Measurements from ENCODE around the gene GALNTL6.

GALNTL6 gene

DNA sequence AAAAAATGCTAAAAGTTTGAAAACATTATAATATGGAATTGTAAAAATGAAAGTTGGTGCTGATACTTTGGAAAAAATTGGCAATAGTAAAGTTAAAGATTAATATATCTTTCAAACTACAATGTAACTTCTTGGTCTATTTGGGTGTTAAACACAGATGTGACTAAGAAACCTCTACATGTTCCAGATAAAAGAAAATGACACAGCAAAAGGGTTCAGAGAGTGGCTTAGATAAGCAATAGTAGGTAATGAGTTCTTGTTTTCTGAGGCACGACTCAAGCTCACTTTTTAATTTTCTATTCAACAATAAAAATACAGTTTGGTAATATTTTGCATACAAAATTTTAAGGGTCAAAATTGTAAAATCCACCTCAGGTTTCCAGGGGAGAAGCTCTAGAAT, 292.7 kb downstream of the GALNTL6 start:
- DNase-seq (ENCODE audit: low read depth in 1 of 2, low spot score in 1 of 2) = no peak

DNA sequence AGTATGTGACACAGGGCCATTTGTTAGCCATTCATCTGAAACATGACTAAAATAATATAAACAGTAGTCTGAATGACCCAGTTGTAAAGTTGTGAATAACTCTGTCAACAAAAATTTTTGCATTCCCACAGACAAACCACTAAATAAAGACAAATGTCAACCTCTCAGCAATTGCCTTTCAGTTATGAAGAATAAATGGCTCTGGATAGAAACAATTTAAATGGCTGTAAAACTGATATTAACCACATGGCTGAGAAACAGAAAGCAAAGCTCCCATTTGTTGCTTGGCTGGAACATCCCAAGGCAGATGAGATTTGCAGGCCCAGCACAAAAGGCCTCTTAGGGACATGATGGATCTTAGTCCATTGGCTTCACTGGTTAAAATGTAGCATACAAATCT, 296.3 kb downstream of the GALNTL6 start:
- no peak for DNase-seq (ENCODE audit: low read depth in 1 of 2, low spot score in 1 of 2)

DNA sequence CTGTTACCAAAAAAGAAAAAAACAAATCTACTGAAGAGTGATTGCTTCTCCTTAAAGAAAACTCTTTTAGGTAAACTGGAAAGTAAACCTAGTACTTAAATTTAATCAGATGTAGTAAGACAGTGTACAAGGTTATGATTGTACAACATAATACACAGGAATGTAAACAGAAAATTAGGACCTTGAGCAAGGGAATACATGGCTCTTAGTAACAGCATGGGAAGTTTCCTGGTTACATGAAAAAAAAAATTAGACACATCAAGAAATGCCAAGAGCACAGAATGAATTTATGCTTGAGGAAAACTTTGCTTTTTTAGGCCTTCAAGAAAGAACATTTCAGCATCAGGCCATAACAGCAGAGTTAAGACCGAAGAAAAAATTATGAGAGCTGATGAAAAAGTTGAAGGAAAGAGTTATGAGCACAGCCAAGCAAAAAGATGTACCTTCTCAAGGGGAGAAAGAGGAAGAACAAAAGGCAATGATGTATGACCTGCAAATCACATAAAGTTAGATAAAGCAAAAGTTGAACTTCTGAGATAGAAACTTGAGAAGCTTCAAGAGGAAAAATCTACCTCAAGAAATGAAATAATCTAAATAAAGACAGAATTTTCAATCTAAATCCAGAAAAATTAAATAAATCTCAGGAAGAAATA, 311.6 kb downstream of the GALNTL6 start:
- no peak for DNase-seq (ENCODE audit: low read depth in 1 of 2, low spot score in 1 of 2)

GRCh38 chr4:172125443-172125842, 312.2 kb downstream of the GALNTL6 start:
- no peak for DNase-seq (ENCODE audit: low read depth in 1 of 2, low spot score in 1 of 2)

DNA sequence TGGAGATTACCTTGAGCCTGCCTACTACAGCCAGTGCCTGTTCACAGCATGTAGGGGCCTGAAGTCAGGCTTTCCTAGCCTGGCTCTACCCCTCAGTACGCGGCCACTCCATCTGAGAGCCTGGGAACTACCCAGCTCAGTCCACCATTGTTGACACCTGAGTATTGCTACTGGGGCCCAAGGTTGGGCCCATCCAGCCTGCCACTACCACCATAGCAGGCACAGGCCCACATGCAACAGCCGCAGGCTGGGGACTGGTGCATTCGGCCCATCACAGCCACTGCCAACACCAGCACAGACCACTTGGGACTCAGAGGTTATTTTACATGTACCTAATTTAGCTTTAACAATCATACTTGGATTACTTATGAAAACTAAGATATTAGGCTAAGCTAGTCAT, 314.0 kb downstream of the GALNTL6 start:
- no peak for DNase-seq (ENCODE audit: low read depth in 1 of 2, low spot score in 1 of 2)

DNA sequence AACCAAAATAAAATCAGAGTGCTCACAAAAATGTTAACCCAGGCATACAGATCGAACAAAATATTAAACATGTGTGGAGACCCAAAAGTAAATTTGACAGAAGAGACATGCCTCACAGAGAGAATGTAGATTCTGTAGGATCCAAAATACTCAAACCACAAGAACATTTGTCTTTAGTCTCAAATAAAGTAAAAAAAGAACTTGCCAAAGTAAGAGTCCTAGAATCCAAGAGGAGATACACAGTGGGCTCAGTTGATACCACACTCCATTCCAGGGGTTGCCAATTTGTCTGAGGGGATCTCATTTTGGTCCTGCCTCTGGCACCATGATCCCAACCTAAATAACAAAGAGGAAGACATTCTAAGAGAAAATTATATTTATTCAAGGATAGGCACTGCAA, 316.4 kb downstream of the GALNTL6 start:
- no peak for DNase-seq (ENCODE audit: low read depth in 1 of 2, low spot score in 1 of 2)

GRCh38 chr4:172134521-172134920, 321.3 kb downstream of the GALNTL6 start:
- no peak for DNase-seq (ENCODE audit: low read depth in 1 of 2, low spot score in 1 of 2)

DNA sequence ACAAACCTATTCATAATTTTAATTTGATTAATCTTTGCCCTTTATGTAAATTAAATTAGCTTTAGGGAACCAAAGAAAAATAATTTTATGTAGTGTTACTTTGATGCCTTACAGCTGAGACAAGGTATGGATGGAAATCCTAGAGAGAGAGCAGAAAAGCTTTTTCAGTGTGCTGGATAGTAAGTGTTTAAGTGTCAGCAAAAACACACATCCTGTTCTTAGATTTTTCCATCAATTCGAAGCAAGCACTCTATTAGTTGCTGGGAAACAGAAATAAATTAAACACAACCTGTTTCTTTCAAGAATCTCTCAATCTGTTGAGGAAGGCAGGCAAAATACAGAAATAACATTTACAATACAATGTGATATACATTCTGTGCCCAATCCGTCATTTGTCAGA, 327.8 kb downstream of the GALNTL6 start:
- no peak for DNase-seq (ENCODE audit: low read depth in 1 of 2, low spot score in 1 of 2)

DNA sequence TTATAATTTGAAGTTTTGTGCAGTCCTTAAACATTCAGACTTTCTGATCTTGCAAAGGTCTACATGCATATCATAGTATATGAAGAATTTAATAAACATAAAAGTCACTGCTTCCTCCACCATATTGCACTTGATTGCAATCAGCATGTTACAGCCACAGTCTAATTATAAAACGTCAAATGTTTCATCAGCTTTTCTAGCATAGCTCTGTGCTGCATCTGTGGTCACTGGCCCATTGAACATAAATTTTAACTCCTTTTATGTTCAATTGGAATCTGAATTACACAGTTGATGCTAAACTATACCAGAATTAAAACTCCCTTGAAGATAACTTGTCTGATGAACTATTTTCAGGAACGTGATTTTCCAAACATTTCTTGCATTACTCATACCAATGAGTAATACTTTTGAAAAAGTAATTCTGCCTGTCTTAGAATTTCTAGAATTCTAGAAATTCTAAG, 329.1 kb downstream of the GALNTL6 start:
- no peak for DNase-seq (ENCODE audit: low read depth in 1 of 2, low spot score in 1 of 2)

DNA sequence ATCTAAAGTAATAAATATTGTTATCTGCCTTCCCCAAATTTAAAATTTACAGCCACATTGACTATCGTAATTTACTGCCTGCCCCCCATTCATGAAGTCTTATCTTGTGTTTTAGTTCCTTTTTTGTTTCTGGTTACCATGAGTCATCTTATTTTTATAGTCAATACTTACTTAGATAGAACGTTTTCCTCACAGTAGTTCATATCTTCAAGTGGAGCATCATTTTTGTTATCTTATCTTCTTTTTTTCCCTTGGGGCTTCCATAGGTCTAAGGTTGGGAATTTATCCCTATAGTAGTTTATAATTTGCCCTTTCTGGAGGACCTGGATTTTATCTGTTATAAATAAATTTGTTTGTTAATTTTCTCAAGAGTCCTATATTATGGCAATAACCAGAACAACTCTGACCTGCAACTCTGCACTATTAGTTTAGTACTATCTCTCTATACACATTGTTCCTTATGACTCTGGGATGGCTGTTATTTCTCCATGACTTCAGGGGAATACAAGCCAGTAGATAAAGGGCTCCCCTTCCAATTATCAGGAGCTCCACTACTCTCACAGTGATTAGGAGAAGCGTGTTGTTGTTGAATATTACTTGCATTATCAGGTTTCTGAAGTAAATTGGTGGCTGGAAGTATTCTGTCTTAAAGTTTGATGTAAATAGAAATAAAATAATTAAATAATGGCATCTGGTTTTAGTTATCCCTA, 330.6 kb downstream of the GALNTL6 start:
- no peak for DNase-seq (ENCODE audit: low read depth in 1 of 2, low spot score in 1 of 2)

- no peak for DNase-seq (ENCODE audit: low read depth in 1 of 2, low spot score in 1 of 2)
Observed at GRCh38 chr4:172147687-172148086, 334.5 kb downstream of the GALNTL6 start.

- DNase-seq (ENCODE audit: low read depth in 1 of 2, low spot score in 1 of 2) = no peak
Observed at GRCh38 chr4:172149329-172149728, 336.1 kb downstream of the GALNTL6 start.

GRCh38 chr4:172152284-172152683, 339.1 kb downstream of the GALNTL6 start:
- no peak for DNase-seq (ENCODE audit: low read depth in 1 of 2, low spot score in 1 of 2)

DNA sequence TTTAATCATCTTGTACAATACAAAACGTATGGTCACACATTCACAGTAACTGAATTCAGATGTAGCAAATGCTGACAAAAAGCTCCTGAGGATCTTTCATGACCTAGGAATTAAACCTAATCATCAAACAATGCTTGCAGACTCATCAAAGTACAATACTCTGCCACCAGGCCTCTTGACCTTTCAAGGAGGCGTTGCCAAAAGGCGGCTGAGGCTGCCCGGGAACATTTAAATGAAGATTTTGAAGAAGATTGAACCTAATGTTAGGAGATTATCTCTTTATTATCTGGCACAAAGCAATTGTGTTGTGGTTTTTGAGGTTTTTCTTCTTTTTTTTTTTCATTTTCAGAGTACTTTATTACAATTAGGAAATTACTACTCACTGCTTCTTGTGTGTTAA, 340.5 kb downstream of the GALNTL6 start:
- DNase-seq (ENCODE audit: low read depth in 1 of 2, low spot score in 1 of 2) = no peak

GRCh38 chr4:172155838-172156345, 342.7 kb downstream of the GALNTL6 start:
- no peak for DNase-seq (ENCODE audit: low read depth in 1 of 2, low spot score in 1 of 2)

GRCh38 chr4:172157946-172158345, 344.7 kb downstream of the GALNTL6 start:
- no peak for DNase-seq (ENCODE audit: low read depth in 1 of 2, low spot score in 1 of 2)

DNA sequence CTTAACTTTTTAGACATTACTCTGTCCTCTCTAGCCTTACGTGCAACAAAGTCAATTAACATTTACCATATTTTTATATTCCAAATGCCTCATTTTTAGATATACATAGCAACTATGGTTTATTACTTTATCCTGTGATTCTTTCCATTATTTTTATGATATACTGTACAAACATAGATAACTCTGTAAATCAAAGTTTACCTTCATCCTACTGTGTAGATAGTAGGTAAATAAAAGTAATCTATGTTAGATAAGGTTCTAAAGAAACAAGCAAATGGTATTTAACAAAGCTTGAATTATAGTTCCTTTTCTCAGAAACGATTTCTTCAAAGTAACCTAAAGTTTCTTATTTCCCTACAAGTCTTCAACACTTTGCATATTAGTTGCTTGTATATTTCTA, 350.0 kb downstream of the GALNTL6 start:
- DNase-seq (ENCODE audit: low read depth in 1 of 2, low spot score in 1 of 2) = no peak

DNA sequence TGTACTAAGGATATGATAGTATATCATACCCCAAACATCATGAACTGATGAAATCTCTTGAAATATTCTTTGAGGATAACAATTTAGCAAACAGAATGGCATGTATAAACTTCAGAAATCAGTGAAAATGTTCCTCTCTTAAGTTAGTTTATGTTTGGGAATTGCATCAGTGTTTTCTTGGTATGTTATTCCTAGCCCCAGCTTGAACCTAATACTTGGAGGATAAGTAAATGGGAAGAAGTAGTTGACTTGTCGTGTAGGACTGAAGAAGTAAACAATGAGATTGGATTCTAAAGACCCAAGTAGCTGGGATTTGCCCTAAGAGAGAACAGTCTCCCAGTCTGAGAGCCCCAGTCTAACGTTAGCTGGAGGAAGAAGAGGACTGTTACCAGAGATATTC, 355.7 kb downstream of the GALNTL6 start:
- no peak for DNase-seq (ENCODE audit: low read depth in 1 of 2, low spot score in 1 of 2)

GRCh38 chr4:172169871-172170270, 356.7 kb downstream of the GALNTL6 start:
- DNase-seq (ENCODE audit: low read depth in 1 of 2, low spot score in 1 of 2) = no peak

DNA sequence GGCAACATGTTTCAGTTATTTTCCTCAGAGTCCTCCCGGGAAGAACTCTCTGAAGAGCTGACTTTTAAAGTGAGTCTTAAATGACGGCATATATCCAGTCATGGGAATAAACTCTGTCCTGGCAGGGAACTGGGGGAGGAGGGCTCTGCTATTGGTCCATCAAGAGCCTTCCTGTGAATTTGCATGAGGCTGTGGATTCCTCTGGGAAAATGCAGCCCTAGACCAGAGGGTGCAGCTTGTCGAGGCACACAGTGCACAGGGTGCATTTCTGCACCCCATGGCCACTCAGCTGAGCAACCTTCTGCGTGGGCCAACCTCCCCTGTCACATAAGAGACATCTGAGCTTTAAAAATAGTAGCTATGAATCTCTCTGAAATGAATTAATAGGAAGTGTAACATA, 360.0 kb downstream of the GALNTL6 start:
- DNase-seq (ENCODE audit: low read depth in 1 of 2, low spot score in 1 of 2) = no peak

- DNase-seq (ENCODE audit: low read depth in 1 of 2, low spot score in 1 of 2) = no peak
Observed at GRCh38 chr4:172177382-172177781, 364.2 kb downstream of the GALNTL6 start.

GRCh38 chr4:172188248-172188988, 375.2 kb downstream of the GALNTL6 start:
- no peak for DNase-seq (ENCODE audit: low read depth in 1 of 2, low spot score in 1 of 2)
